ENCODE data around the gene USP6NL.
A peak's percentile ranks its signal among the peaks of the same experiment; 100 is the strongest.
"Not testable (repeated sequence)": the region's sequence is repeated elsewhere in the genome, so short reads cannot be mapped to it uniquely, and the experiment has no call there.

The USP6NL gene

DNA sequence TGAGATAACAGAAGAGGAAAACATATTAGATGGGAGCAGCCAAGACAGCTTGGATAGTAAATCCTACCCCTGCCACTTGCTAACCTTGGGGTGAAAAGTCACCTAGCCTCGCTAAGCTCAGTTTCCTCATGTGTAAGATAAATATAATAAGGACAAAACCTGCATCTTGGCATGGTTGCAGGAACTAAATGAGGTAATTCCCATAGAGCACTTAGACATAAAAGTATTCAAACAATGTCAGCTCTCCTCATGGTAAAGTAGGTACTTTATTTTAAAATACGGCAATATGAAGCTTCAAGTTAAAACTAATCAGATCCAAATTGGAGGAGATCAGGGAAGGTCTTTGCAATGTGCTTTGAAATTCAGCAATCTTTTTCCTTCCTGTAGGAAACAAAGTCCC lies 113.1 kb downstream of the USP6NL start:
- DNase-seq (ENCODE audit: extremely low spot score, insufficient read length, low read depth) (no peak), FAIRE-seq (no peak)

DNA sequence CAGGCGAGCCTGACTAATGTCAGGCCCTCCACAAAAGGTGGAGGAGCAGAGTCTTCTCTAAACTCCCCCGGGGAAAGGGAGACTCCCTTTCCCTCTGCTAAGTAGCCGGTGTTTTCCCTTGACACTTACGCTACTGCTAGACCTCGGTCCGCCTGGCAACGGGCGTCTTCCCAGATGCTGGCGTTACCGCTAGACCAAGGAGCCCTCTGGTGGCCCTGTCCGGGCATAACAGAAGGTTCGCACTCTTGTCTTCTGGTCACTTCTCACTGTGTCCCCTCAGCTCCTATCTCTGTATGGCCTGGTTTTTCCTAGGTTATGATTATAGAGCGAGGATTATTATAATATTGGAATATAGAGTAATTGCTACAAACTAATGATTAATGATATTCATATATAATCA lies 116.5 kb downstream of the USP6NL start:
- FAIRE-seq; DNase-seq (ENCODE audit: extremely low spot score, insufficient read length, low read depth): not testable (repeated sequence)

DNA sequence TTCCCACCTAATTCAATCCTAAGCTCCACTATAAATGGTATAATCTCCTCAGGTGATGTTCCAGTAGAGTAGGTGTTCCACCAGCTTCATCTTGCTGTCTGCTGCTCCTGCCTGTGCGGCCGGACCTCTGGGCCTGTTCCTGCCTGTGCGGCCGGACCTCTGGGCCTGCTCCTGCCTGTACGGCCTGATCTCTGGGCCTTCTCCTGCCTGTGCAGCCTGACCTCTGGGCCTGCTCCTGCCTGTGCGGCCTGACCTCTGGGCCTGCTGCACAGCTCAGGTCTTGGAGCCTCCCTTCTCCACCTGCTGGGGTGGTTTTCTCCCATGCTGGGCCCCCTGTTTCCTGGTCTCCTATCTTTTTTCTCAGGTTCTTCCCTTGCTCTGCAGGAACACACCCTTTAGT lies 117.8 kb downstream of the USP6NL start:
- FAIRE-seq (no peak), DNase-seq (ENCODE audit: extremely low spot score, insufficient read length, low read depth) (no peak)

DNA sequence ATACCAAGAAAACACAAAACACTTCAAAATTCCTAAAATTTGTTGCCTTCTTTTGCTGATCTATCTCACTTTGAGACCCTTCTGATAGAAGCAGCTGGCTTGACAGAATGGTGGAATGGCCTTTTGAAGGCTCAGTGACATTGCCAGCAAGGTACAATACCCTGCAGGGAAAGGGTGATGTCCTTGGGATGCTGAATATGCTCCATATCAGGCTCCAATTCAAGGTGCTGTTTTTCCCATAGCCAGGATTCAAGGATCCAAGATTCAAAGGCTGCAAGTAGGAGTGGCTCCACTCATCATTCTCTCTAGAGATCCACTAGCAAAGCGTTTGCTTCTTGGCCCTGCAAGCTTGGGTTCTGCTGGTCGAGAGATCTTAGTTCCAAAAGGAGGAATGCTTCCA lies 120.4 kb downstream of the USP6NL start:
- DNase-seq (ENCODE audit: extremely low spot score, insufficient read length, low read depth) = no peak
- FAIRE-seq = peak; percentile 5

DNA sequence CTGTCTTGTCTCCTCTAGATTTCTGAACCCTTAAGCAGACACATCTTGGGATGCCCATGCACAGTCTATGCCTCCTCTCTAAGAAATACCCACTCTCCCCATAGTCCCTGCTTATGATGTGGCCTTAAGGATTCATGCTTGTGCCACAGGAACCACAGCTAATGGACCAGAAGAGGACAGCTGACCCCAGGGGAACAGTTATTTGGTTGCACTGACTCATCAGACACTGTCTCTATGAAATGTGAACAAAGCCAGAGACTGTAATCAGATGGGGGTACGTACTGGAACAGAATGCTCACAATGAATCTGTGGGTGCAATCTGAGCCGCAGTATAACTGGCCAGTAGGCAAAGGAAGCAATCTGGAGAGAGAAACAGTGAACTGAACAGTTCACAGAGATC lies 121.9 kb downstream of the USP6NL start:
- FAIRE-seq (no peak), DNase-seq (ENCODE audit: extremely low spot score, insufficient read length, low read depth) (no peak)

DNA sequence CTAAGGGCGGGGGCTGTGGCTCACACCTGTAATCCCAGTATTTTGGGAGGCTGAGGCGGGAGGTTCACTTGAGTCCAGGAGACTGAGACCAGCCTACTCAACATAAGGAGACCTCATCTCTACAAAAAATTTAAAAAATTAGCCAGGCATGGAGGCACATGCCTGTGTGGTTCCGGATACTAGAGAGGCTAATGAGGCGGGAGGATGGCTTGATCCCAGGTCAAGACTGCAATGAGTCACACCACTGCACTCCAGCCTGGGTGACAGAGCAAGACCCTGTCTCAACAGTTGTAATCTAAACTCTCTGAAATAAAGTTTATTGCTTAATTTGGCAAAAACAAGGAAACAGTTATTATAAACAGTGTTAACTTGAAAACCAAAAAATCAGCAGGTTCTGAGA lies 123.3 kb downstream of the USP6NL start:
- DNase-seq (ENCODE audit: extremely low spot score, insufficient read length, low read depth) (no peak), FAIRE-seq (no peak)

DNA sequence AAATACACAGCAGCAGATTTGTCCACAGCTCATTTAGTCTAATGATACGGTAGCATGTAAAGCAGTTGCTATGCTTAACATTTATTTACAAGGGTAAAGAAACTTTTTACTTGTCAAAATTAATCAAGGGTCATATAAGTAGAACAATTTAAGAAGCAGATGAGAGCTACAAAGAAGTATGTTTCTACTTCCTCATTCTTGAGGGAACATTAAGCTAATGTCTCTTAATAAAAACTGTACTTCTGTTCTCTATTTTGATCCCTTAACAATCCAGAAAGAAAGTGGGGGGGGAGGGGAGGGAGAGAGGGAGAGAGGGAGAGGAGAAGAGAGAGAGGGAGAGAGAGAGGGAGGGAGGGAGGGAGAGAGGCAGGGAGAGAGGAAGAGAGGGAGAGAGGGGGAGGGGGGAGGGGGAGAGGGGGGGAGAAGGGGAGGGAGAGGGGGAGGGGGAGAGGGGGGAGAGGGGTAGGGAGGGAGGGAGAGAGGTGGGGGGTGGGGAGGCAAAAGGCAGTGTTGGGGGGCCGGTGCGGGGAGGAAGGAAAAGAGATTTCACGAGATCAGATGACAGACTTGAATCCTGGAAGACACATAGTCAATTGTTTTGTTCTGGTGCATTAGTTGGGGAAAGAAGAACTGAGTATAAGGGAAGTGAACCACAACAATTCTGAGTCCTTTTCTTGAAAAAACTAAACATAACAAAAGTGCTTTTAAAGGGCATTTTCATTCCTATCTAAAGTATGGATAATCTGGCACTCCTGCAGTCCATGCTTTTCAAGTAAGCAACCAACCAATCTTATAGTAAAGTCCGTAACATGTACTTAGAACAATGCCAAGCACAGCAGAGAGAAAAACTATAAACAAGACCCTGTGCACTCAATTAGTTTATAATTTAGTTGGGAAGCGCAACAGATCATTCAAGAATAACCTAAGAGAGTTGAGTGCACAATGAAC lies 128.0 kb downstream of the USP6NL start:
- DNase-seq (ENCODE audit: extremely low spot score, insufficient read length, low read depth) (no peak), FAIRE-seq (peak; percentile 62)

DNA sequence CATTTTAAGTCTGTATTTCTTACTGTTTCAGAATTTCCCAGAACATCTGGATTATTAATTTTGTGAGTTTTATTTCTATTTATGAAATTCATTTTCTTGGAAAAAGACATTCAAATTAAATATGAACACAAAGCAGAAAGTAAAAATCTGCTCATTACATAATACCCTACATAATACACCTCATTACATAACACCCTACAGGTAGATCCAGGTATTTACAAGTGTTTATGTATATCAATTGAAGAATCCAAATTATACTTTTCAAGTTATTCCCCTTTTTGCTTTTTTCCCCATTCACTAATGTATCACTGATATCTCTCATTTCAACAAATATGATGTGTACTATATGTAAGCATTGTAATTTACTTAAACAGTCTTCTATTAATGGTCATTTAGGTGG lies 129.1 kb downstream of the USP6NL start:
- FAIRE-seq (no peak), DNase-seq (ENCODE audit: extremely low spot score, insufficient read length, low read depth) (no peak)

DNA sequence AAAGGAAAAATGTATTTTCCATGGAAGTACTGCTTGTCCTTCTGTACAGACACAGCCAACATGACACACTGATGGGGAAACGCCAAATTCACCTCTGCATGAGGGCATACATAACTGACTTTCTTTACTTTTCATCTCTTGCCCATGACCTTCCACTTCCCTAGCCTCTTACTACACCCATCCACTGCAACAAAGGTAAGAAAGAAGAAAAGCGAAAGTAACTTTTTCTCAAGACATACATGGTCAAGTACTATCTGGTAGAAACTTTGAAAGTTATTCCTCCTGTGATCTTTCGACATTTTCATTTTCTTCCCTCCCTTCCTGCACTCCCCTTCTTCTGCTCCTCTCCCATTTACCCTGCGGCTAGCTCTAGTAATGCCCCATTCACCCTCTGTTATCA lies 130.8 kb downstream of the USP6NL start:
- FAIRE-seq = peak; percentile 39
- no peak for DNase-seq (ENCODE audit: extremely low spot score, insufficient read length, low read depth)

DNA sequence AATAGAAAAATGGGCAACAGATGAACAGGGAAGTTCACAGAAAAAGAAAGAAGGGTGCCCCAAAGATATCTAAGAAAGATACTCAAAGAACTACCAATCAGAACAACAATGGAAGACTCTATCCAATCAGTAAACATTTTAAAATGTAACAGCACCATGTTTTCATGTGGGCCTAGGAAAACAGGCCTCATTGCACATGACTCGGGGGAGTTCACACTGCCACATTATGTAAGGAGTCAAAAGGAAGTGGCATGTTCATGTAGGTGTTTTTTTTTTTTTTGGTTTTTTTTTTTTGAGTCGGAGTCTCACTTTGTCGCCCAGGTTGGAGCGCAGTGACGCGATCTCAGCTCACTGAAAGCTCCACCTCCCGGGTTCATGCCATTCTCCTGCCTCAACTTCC lies 132.2 kb downstream of the USP6NL start:
- no peak for FAIRE-seq
- DNase-seq (ENCODE audit: extremely low spot score, insufficient read length, low read depth) = no peak

DNA sequence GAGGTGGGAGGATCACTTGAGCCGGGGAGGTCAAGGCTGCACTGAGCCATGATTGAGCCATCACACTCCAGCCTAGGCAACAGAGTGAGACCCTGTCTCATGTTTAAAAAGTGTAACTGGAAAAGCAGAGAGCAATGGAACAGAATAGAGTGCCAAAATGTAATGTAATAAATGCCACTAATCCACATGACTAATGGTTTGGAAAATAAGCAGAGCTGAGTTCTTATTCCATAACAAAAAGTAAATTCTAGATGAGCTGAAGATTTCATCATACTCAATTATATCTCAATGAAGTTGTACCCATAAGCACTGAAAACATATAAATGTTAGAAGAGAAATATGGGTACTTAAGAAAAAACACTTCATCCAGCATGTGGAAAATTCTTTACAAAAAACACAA lies 132.6 kb downstream of the USP6NL start:
- FAIRE-seq = no peak
- DNase-seq (ENCODE audit: extremely low spot score, insufficient read length, low read depth) = no peak

DNA sequence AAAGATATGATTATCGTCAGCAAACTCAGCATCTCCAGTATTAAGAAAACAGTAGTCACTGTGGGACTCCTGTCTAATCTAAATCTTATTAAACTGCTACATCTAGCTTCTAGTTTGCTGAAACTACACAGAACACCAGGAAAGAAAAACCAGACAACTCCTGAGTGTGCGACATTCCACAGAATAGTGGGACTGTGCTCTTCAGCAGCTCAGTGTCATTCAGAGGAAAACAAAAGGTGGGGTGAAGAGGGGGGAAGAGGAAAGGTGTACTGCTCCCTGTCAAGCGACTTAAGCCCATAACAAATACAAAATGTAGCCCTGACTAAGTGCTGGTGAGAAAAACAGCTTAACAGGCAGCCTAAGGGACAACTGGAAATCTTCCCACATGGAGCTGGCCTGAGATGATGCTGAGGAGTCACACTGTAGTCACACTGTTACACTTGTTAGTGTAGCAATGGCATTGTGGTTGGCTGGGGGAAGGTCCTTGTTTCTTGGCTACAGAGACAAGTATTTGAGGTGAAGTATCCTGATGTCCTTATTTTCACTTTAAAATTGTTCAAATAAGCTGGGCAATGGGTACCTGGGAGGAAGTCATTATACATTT lies 135.5 kb downstream of the USP6NL start:
- no peak for FAIRE-seq
- no peak for DNase-seq (ENCODE audit: extremely low spot score, insufficient read length, low read depth)

DNA sequence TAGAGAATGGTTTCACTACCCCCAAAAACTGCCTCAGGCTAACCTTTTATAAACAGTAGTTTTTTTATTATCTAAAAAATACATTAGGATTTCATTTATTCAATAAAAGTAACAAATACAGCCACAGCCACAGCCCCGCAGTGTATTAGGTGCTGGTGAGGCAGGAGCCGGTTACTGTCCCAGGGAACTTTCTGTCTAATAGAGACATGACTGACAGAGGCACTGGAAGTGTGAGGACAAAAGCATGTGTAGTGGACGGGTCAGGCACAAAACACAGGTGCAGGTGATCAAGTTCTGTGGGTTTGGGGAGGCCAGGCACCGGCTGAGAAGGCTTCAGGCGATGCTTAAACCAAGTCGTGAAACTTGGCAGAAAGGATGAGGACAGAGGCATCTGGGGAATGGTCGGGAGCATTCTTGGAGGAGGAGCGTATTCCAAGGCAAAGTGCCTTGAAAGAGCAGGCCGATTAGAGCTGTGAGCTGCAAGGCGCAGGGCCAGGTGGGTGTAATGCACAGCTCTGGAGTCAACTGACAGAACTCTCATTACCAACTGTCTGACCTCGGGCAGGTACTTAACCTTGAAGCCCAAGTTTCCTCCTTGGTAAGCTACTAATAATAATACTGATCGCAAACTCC lies 138.2 kb downstream of the USP6NL start:
- FAIRE-seq (no peak), DNase-seq (ENCODE audit: extremely low spot score, insufficient read length, low read depth) (no peak)

DNA sequence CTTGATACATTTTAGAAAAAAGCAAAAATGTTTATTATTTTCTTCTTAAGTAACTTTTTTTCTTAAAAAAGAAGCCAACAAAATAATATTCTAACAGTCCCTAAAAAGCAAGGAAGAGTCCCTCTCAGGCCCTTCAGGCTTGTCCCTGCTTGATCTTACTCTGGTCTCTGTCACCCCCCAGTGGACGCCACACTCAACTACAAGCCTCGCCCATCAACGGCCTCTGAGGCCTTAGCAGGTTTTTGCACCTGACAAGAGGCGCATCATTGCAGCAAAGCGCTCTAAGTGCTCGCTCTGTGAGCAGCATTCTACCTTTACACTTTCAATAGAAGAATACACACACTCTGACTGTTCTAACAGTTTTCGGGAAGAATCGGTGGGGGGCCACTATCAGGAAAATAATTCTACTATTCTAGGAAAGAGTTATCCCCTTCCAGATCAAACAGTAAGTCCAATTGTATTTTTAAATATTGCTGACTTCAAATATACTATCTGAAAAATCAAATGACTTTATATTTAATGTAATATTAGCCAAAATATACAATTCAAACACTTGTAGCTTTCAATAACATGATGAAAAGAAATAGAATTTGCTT lies 139.2 kb downstream of the USP6NL start:
- DNase-seq (ENCODE audit: extremely low spot score, insufficient read length, low read depth) (peak; percentile 32), FAIRE-seq (peak; percentile 90)

DNA sequence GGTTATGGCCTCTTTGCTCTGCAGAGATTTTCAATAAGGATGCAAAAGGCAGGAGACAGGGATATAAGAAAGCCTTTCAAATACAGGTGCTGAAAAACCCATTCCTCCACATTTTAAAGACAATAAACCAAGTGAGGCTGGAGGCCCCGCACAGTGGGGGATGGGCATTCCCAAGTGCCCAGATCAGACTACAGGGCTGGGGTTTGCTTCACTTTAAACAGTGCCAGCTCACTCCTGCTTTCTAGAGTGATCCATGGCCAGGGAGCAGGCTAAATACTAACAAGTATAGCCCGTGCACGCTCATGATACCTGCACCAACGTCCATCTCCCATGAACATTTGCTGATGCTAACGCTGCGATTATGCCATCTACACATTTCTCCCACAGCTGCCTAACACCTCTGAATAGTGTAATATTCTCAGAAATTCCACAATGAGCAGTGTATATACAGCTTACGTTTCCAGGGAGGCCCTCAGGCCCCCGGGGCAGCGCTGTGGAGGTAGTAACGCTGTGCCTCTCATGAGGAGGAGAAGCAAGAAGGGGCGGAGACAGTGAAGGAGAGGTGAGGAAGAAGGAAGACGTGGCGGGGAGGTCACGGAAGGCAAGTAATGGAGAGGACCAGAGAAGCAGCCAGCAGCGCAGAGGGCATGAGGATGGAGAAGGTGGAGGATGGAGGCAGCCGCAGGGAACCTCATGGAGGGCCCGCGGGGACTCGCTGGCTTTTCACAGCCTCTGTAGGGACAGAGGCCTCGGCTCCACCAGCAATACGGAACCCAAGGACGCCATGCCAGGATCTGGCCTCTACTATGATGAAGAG lies 141.7 kb downstream of the USP6NL start:
- no peak for DNase-seq (ENCODE audit: extremely low spot score, insufficient read length, low read depth)
- no peak for FAIRE-seq

DNA sequence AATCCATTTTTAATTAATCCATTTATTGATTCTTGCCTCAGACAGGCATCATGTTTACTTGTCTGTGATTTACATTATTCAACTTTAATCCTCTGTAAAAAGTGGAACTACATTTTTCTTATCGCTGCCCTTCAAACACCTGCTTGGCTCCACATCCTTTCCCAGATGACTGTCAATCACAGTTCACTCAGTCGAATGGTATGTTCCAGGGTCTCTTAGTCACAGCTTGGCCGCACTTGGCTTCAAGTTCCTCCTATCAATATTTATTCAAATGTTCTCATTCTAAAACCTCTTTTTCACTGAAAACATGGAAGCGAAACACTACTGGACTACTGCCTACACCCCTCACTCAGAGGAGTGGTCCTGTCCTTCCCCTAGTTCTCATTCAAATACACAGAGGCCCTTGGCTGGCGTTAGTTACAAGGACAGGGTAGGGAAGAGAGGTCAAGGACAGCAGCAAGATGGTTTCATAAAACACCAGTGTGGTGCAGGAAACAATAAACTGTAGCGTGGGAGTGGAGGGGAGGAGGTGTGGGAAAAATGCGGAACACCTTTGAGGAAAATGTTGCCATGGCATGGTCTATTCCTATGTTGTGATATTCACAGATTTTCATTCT lies 143.2 kb downstream of the USP6NL start:
- DNase-seq (ENCODE audit: extremely low spot score, insufficient read length, low read depth) (no peak), FAIRE-seq (no peak)

DNA sequence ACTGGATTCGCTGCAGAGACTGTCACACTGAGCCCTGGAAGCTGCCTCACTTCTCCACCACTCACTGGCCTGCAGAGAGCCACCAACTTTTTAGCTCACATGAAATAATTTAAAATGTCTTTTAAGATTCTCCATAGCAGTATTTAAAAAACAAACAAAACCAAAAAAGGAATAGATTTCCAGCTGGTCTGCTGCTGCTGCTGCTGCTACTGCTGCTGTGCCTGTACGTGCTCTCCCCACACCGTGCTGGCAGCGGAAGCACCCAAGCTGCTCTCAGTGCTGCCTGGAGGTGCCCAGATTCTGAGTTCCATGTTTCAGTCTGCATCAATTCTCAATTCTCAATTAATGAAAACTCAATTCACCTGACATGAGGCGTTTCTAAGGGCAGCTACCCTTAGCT lies 146.0 kb downstream of the USP6NL start:
- FAIRE-seq (no peak), DNase-seq (ENCODE audit: extremely low spot score, insufficient read length, low read depth) (no peak)

DNA sequence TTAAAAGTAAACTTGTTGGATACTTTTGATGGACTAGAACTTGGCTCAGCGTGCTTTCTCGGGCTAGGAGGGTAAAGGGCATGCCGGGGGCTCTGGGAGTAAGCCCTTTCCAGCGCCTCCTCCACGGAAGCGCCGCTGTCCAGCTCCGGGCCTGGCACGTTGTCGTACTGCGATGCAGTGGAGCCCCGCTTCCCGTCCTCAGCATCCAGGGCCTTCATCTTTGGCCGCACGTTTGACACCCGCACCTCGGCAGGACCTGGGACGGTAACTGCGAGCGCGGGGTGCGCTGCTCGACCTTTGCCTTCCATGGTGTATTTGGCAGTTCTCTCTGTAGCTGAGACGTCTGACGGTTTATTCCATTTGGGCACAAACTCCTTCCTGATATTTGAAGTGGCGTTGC lies 148.3 kb downstream of the USP6NL start:
- no peak for FAIRE-seq

DNA sequence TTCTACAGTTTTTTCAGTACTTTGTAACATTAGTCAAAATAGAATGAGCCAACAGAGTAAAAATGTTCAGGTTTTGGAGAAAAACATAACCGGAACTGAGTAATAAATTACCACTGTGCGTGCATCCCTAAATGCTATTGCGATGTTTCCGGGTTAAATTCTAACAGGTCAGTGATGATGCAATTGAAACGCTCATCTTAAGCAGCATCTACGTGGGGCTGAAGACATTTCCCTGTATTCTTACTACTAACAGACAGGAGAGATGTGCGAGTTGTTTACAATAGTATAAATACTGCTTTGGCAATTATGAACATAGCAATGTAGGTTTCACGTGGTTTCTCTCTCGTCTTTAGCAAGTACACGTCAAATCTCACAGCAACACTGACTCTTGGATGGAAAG lies 149.4 kb downstream of the USP6NL start:
- FAIRE-seq = no peak
- no peak for DNase-seq (ENCODE audit: extremely low spot score, insufficient read length, low read depth)

More for the DNA sequence above, 148.3 kb downstream of the USP6NL start:
- no peak for DNase-seq (ENCODE audit: extremely low spot score, insufficient read length, low read depth)
